Skeletal muscle satellite cell (primary cell): ENCODE data around the gene SLC39A3. TPM values are rescaled to one million over a fixed set of nuclear protein-coding genes. Genes with fewer than 3 reads are reported as not detected.

ENCODE experiments used
- H3K27me3 ChIP-seq: 2 replicates; pipeline ENCODE4 v1.7.0; 2013; ENCODE audit warnings: low read length; ENCODE audit not compliant: control insufficient read depth, insufficient read depth
- H3K36me3 ChIP-seq: 2 replicates; pipeline ENCODE4 v1.7.0; 2013; ENCODE audit warnings: mild to moderate bottlenecking, control low read depth, low read length; ENCODE audit not compliant: insufficient read depth
- H3K4me1 ChIP-seq: 2 replicates; pipeline ENCODE4 v1.7.0; 2013; ENCODE audit warnings: low read length; ENCODE audit not compliant: control insufficient read depth, insufficient read depth
- H3K4me2 ChIP-seq: 2 replicates; pipeline ENCODE4 v1.7.0; 2013; ENCODE audit warnings: mild to moderate bottlenecking, low read length
- H3K4me3 ChIP-seq: 2 replicates; pipeline ENCODE4 v1.7.0; 2013; ENCODE audit warnings: low read length
- H3K9ac ChIP-seq: 2 replicates; pipeline ENCODE4 v1.7.0; 2013; ENCODE audit warnings: mild to moderate bottlenecking, low read depth, low read length, moderate library complexity
- H3K9me3 ChIP-seq: replicated peaks from 2 replicates; pipeline ENCODE4 v1.7.0; 2013; ENCODE audit warnings: mild to moderate bottlenecking, control low read depth, low read length
- total RNA-seq: library from RNA; depleted of rRNA; stranded (reverse); fragments of >200 nt; gene quantifications from 2 replicates; pipeline ENCODE4 v1.2.3, GENCODE V29; 2012; rRNA removed

Gene SLC39A3, protein sequence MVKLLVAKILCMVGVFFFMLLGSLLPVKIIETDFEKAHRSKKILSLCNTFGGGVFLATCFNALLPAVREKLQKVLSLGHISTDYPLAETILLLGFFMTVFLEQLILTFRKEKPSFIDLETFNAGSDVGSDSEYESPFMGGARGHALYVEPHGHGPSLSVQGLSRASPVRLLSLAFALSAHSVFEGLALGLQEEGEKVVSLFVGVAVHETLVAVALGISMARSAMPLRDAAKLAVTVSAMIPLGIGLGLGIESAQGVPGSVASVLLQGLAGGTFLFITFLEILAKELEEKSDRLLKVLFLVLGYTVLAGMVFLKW
- total RNA-seq, result 29.4 and 34.3 TPM in 2 replicates

DNA sequence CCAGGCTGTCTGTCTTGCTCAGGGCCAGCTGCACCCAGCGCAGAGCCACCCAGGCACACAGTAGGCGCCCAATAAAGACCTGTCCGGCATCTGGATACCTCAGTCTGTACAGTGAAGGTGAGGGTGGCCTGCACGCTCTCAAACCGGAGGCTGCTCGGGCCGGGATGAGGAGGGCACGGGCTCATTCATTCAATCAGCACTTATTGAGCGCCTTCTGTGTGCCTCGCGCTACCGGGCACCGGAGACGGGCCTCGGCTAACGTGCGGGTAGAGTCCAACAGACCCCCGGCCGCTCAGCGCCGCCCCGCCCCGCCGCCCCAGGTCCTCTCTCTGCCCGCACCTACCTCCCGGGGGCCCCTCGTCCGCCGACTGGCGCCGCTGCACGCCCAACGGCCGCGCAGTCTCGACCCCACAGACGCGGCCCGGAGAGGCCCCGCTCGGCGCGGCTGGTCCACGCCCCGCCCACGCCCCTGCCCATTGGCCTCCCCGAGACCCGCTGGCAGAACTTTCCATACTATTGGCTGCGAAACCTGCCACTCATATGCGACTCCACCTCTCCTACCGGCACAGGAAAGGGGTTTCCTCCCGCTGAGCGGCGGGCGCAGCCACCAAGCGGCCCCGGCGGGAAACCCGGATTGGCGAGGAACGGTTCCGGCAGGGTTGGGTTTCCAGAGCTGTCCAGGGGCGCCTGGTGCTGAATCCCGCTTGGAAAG lies at the start of gene SLC39A3:
TSS of gene SLC39A3 (minus strand) at position 416 of the 712 bp plus-strand sequence. CDS start 2,760 bp downstream, outside the sequence.
- H3K4me2 ChIP-seq, result peak within 1 kb of the TSS; percentile 90
- no peaks in the 10 kb centered on the region for H3K9me3 ChIP-seq
- peaks cover 4% of the 10 kb centered on the region for H3K4me1 ChIP-seq
- peak within 1 kb of the TSS; percentile 97 for H3K4me3 ChIP-seq
- H3K36me3 ChIP-seq, result peaks cover 16% of the 10 kb centered on the region
- peaks cover 9% of the 10 kb centered on the region for H3K27me3 ChIP-seq
- peak within 1 kb of the TSS; percentile 89 for H3K9ac ChIP-seq

DNA sequence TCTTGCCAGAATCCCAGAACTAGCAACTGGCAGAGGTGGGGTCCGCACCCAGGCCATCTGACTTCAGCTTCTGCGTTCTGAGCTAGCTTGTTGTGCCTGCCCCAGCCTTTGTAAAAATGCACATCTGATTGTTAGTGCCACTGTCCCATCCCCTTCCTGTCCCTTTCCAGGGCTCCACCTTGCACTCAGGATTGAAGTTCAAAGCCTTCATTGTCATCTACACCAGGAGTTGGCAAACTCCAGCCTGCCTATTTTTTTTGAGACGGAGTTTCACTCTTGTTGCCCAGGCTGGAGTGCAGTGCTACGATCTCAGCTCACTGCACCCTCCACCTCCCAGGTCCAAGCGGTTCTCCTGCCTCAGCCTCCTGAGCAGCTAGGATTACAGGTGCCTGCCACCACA lies 48.4 kb upstream of the SLC39A3 start:
- Histone ChIP-seq H3K9me3 (no peaks in the 10 kb centered on the region), H3K9ac (no peak overlapping the region), H3K4me3 (no peak overlapping the region), H3K4me1 (peaks cover 19% of the 10 kb centered on the region), H3K36me3 (peaks cover 20% of the 10 kb centered on the region), H3K4me2 (no peak overlapping the region), H3K27me3 (no peaks in the 10 kb centered on the region)

DNA sequence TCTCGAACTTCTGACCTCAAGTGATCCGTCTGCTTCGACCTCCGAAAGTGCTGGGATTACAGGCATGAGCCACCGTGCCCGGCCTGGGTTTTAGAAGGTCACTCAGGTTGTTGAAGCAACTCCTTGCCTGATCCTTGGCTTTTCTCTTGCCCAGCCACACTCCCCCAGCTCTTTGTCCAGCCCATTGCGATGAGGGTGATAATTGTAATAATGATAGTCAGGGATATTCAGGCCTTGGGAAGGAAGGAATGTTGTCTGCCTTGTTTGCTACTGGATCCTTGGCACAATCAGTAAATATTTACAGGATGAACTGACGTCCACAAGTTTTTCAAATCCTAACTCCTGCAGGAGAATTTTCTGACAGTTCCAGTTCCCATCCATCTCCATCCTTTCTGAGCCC lies 47.3 kb upstream of the SLC39A3 start:
- no peak overlapping the region for H3K4me3 ChIP-seq
- H3K9ac ChIP-seq, result no peak overlapping the region
- H3K4me2 ChIP-seq, result no peak overlapping the region
- H3K27me3 ChIP-seq, result no peaks in the 10 kb centered on the region
- peaks cover 22% of the 10 kb centered on the region for H3K4me1 ChIP-seq
- H3K36me3 ChIP-seq, result peaks cover 20% of the 10 kb centered on the region
- no peaks in the 10 kb centered on the region for H3K9me3 ChIP-seq

DNA sequence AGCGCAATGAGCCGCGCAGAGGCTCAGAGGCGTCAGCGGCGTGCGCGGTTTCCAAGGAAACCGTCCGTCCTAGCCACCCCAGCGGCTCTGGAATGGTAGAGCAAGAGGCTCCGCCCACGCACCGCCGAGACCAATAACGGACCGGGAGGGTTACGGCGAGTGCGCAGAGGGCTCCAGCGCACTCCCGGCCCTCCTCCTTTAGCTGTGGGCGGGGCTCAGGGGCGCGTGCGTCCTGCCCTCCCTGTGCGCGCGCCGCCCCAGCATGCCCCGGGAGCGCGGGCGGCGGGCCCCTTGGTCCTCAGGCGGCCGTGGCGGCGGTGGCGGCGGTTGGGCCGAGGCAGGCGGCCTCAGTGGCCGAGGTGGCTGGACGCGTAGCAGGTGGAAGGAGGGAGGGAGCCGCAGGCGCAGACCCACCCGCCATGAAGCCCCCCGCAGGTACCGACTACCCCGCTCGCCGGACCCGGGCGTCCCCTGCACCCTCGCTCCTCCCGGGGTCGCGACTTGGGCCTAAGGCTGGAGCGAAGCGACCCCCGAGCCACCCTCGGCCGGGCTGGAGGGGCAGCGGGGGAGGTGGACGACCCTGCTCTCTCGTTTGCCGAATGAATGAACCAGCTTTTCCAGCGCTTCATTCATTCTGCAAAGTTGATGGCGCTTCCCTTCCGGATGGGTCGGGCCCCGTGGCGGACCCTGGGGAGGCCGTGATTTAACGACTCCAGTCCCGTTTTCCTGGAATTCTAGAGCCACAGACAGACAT lies 45.6 kb upstream of the SLC39A3 start, which contains the start of gene THOP1:
TSS of gene THOP1 (plus strand) at position 260 of the 754 bp plus-strand sequence. CDS start at position 420, 160 bp downstream.
- H3K9ac ChIP-seq, result peak within 1 kb of the TSS; percentile 92
- peaks cover 31% of the 10 kb centered on the region for H3K4me1 ChIP-seq
- no peaks in the 10 kb centered on the region for H3K9me3 ChIP-seq
- peak within 1 kb of the TSS; percentile 84 for H3K4me2 ChIP-seq
- peak within 1 kb of the TSS; percentile 95 for H3K4me3 ChIP-seq
- peaks cover 9% of the 10 kb centered on the region for H3K36me3 ChIP-seq
- no peaks in the 10 kb centered on the region for H3K27me3 ChIP-seq

DNA sequence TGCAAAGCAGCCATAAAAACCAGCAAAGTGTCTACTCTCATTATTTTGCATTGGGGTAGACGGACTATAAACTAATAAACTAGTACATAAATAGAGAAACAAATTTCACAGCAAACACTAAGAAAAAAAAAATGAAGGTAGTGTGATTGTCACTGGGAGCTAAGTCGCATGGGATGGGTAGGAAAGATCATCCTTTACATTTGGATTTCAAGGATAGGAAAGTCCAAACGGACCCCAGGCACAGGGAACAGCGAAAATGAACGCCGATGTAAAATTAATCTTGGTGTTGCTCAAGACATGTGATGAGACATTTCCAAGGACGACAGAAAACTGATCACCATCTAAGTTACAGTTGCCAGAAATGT lies 43.9 kb upstream of the SLC39A3 start:
- Histone ChIP-seq H3K4me1 (peaks cover 38% of the 10 kb centered on the region), H3K4me3 (peak overlapping the region; percentile 57), H3K9me3 (no peaks in the 10 kb centered on the region), H3K27me3 (no peaks in the 10 kb centered on the region), H3K9ac (peak overlapping the region; percentile 23), H3K4me2 (peak overlapping the region; percentile 77), H3K36me3 (peaks cover 2% of the 10 kb centered on the region)

DNA sequence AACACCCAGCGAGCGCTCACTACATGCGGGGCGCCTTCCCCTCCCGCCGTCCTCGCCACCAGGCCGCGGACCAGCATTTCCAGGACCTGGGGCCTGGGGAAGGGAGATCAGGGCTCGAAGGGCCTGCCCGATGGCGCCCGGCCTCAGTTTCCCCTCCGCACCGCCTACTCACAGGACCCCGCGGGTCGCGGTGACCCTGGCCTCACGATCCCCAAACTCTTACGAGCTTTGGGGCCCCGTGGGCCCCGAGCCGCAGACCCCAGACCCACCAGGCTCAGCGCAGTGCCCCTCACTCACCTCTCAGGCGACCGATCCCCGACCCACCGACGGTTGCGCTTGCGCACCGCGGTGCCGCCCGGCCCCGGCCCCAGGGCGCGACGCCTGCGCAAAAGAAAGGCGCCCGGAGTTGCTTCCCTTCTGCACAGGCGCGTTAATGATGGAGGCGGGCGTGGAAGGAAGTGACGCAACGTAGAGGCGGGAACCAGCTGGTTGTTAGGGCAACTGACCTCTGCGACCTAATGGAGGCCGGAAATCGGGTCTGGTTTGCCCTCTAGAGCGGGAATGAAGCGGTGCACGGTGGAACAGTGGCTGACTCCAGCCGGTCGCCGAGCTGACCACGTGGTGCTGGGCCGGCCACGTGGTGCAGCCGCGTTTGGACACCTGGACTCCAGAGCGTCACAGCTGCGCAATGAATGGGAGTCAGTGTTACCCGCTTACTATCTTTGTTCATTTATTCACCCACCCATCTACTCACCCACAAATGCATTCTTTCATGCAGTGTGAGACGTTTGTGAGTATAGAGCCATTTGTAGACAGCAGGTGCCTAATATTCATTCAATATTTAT lies 43.3 kb upstream of the SLC39A3 start, which contains the start of gene SGTA:
TSS of gene SGTA (minus strand) at position 338 of the 845 bp plus-strand sequence. CDS start 14,205 bp downstream, outside the sequence.
- Histone ChIP-seq H3K4me1 (peaks cover 38% of the 10 kb centered on the region), H3K4me3 (peak within 1 kb of the TSS; percentile 91)

DNA sequence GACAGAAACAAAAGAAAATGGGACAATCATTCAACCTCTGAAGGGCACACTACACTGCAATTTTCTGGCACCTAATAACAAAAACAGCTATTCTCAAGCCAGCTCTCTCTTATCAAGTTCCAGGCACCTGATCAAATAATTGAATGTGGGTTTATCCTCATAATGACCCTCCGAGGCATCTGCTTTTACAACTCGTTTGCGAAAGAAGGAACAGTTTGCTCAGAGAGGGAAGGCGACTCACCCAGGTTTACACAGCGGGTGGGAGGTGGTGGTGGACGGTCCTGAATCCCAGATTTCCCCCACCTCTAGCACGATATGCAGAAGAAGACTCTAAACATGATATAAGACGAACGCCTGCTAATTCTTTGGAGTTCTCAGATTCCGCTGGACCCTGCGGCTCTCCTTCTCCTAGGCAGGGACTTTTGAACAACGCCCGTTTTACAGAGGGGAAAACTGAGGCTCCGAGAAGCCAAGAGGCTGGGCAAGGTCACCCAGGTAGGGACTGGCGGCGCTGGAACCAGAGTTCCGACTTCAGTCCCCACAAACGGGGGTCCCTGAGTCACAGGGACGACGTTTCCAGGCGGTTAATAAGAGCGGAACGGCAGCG lies 42.6 kb upstream of the SLC39A3 start:
- Histone ChIP-seq H3K36me3 (peaks cover 3% of the 10 kb centered on the region), H3K9me3 (no peaks in the 10 kb centered on the region), H3K4me1 (peaks cover 38% of the 10 kb centered on the region), H3K4me3 (peak overlapping the region; percentile 91), H3K4me2 (peak overlapping the region; percentile 98), H3K9ac (peak overlapping the region; percentile 97), H3K27me3 (no peaks in the 10 kb centered on the region)

More for the DNA sequence above, 43.3 kb upstream of the SLC39A3 start, which contains the start of gene SGTA:
- Histone ChIP-seq H3K9me3 (no peaks in the 10 kb centered on the region), H3K27me3 (no peaks in the 10 kb centered on the region), H3K9ac (peak within 1 kb of the TSS; percentile 97), H3K36me3 (peaks cover 3% of the 10 kb centered on the region), H3K4me2 (peak within 1 kb of the TSS; percentile 98)

DNA sequence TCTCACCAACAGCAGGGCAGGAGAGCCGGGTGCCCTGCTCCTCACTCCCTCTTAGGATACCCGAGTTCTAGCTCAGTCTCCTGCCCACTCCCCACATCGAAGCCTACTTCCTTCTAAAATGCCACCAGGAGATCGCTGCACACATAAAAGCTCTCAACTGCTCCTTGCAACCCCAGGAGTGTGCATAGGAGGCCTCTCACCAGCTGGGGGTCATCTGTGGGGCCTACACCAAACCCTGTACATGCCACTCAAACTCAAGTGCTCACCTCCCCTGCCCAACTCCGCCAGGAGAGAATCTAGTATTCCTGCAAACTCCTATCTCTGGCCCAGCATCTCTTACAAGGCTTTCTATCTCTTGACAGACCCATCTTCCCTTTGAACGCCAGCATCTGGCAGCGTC lies 40.5 kb upstream of the SLC39A3 start:
- Histone ChIP-seq H3K27me3 (no peaks in the 10 kb centered on the region), H3K36me3 (peaks cover 3% of the 10 kb centered on the region), H3K4me2 (peak overlapping the region; percentile 15), H3K4me1 (peaks cover 42% of the 10 kb centered on the region), H3K4me3 (no peak overlapping the region), H3K9ac (no peak overlapping the region), H3K9me3 (no peaks in the 10 kb centered on the region)

DNA sequence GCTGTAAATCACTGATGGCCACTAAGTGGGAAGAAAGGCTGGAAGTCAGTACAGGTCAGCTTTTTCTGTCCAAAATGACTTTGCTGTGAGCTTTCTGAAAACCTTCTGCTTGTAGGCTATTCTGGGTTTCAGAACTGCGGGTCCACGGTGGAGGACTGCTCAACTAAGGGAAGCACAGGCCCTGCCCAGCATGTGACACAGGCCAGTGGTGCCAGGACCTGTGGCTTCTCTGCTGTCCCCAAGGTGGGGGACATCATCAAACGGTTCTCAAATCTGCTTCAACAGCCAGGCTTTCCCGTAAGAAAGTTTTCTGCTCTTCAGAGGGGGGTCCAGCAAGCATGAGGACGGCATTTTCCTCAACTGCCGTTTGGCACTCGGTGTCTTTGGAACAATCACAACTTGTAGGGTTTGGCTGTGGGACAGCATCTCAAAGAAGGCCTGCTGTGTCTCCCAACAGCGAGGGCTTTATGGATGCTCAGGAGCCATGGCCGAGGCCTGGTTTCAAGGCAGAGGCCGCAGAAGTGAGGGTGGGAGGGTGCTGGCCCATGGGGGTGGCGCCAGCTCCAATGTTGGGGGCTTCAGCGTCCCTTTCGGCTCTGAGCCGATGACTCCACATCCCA lies 39.4 kb upstream of the SLC39A3 start:
- Histone ChIP-seq H3K9ac (peak overlapping the region; percentile 18), H3K9me3 (no peaks in the 10 kb centered on the region), H3K27me3 (no peaks in the 10 kb centered on the region), H3K4me1 (peaks cover 47% of the 10 kb centered on the region), H3K36me3 (peaks cover 3% of the 10 kb centered on the region), H3K4me2 (peak overlapping the region; percentile 28), H3K4me3 (no peak overlapping the region)
